ENCODE results near the gene PHOSPHO2.

PHOSPHO2 gene

GRCh38 chr2:169702996-169703395 lies 8.7 kb downstream of the PHOSPHO2 start:
- Histone ChIP-seq H3K9me3 (ENCODE audit: control insufficient read depth, low read length) (no peaks in the 10 kb centered on the region), H3K9ac (no peak overlapping the region), H3K27me3 (ENCODE audit: control insufficient read depth, insufficient read depth, low read length) (no peaks in the 10 kb centered on the region), H3K4me3 (ENCODE audit: low read depth, low read length) (no peak overlapping the region), H3K4me2 (ENCODE audit: low read length) (no peak overlapping the region), H2AFZ (no peak overlapping the region), H3K4me1 (no peaks in the 10 kb centered on the region), H3K27ac (no peak overlapping the region), H3K79me2 (no peaks in the 10 kb centered on the region), H3K36me3 (ENCODE audit: control insufficient read depth, insufficient read depth, low read length) (no peaks in the 10 kb centered on the region)
- TF ChIP-seq, protein P1, sequence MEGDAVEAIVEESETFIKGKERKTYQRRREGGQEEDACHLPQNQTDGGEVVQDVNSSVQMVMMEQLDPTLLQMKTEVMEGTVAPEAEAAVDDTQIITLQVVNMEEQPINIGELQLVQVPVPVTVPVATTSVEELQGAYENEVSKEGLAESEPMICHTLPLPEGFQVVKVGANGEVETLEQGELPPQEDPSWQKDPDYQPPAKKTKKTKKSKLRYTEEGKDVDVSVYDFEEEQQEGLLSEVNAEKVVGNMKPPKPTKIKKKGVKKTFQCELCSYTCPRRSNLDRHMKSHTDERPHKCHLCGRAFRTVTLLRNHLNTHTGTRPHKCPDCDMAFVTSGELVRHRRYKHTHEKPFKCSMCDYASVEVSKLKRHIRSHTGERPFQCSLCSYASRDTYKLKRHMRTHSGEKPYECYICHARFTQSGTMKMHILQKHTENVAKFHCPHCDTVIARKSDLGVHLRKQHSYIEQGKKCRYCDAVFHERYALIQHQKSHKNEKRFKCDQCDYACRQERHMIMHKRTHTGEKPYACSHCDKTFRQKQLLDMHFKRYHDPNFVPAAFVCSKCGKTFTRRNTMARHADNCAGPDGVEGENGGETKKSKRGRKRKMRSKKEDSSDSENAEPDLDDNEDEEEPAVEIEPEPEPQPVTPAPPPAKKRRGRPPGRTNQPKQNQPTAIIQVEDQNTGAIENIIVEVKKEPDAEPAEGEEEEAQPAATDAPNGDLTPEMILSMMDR (IDR thresholded peaks at IDR 0.05), result no peak

DNA sequence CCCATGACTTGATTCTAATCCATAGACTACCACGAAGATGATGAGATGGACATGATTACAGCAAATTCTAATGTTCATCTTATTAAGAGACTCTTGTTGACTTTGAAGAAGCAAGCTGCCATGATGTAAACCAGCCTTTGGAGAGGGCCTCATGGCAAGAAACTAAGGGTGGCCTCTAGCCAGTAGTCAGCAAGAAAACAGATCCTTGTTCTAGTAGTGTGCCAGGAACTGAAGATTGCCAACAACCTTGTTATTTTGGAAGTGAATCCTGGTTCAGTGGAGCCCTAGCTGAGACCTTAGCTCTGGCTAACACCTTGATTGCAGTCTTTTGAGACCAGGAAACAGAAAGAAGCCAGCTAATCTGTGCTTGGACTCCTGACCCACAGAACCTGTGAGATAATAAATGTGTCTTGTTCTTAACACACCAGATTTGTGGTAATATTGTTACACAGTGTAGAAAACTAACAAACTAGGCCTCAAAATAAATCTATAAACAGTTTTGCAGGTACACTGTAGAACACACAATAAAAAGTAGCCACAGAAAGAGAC lies 10.0 kb downstream of the PHOSPHO2 start:
- Histone ChIP-seq H3K4me3 (ENCODE audit: low read depth, low read length) (no peak overlapping the region), H3K9ac (no peak overlapping the region), H3K79me2 (no peaks in the 10 kb centered on the region), H3K27ac (no peak overlapping the region), H3K36me3 (ENCODE audit: control insufficient read depth, insufficient read depth, low read length) (no peaks in the 10 kb centered on the region), H3K27me3 (ENCODE audit: control insufficient read depth, insufficient read depth, low read length) (no peaks in the 10 kb centered on the region), H3K4me1 (no peaks in the 10 kb centered on the region), H2AFZ (no peak overlapping the region), H3K9me3 (ENCODE audit: control insufficient read depth, low read length) (no peaks in the 10 kb centered on the region), H3K4me2 (ENCODE audit: low read length) (no peak overlapping the region)
- TF ChIP-seq, protein P1 (IDR thresholded peaks at IDR 0.05), result no peak

GRCh38 chr2:169705927-169706326 lies 11.7 kb downstream of the PHOSPHO2 start:
- Histone ChIP-seq H3K4me1 (no peaks in the 10 kb centered on the region), H3K27ac (no peak overlapping the region)
- TF ChIP-seq, protein P1 (IDR thresholded peaks at IDR 0.05), result no peak

DNA sequence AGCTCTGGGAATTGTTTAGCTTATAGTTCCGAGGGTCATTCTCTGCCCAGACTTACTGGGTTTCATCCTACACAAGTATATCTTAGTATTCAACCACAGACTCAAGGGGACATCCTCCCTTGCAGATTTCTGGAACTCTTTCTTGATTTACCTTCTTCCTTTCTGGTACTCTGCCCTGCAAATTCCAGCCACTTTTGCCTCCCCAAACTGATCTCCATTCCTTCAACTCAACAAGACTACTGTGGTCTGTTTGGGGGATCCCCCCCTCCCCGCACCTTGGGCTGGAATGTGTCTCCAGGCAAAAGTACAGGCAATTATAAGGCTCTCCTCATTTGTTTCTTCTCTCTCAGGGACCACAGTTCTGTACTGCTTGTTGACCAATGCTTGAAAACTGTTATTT lies 13.4 kb downstream of the PHOSPHO2 start:
- H3K4me1 ChIP-seq, result no peaks in the 10 kb centered on the region
- H3K4me2 ChIP-seq (ENCODE audit: low read length), result no peak overlapping the region
- no peaks in the 10 kb centered on the region for H3K9me3 ChIP-seq (ENCODE audit: control insufficient read depth, low read length)
- H3K9ac ChIP-seq, result no peak overlapping the region
- no peak overlapping the region for H2AFZ ChIP-seq
- H3K27ac ChIP-seq, result no peak overlapping the region
- H3K36me3 ChIP-seq (ENCODE audit: control insufficient read depth, insufficient read depth, low read length), result no peaks in the 10 kb centered on the region
- no peaks in the 10 kb centered on the region for H3K79me2 ChIP-seq
- H3K4me3 ChIP-seq (ENCODE audit: low read depth, low read length), result no peak overlapping the region
- H3K27me3 ChIP-seq (ENCODE audit: control insufficient read depth, insufficient read depth, low read length), result no peaks in the 10 kb centered on the region
- TF ChIP-seq, protein P1 (IDR thresholded peaks at IDR 0.05), result no peak

More at GRCh38 chr2:169705927-169706326, 11.7 kb downstream of the PHOSPHO2 start:
- H3K9me3 ChIP-seq (ENCODE audit: control insufficient read depth, low read length), result no peaks in the 10 kb centered on the region
- H3K79me2 ChIP-seq, result no peaks in the 10 kb centered on the region
- H3K9ac ChIP-seq, result no peak overlapping the region
- H2AFZ ChIP-seq, result no peak overlapping the region
- no peaks in the 10 kb centered on the region for H3K27me3 ChIP-seq (ENCODE audit: control insufficient read depth, insufficient read depth, low read length)
- H3K4me3 ChIP-seq (ENCODE audit: low read depth, low read length), result no peak overlapping the region
- no peak overlapping the region for H3K4me2 ChIP-seq (ENCODE audit: low read length)
- no peaks in the 10 kb centered on the region for H3K36me3 ChIP-seq (ENCODE audit: control insufficient read depth, insufficient read depth, low read length)

DNA sequence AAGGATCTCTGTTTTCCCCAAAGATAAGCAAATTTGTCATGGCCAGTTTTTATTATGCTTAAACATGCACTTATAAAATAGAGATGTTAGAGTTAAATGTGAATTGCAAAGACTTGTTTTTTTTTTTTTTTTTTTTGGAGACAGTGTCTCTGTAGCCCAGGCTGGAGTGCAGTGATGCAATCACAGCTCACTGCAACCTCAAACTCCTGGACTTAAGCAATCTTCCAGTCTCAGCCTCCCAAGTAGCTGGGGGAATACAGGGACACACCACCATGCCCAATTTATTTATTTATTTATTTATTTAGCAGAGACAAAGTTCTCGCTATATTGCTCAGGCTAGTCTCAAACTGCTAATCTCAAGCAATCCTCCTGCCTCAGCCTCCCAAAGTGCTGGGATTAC lies 15.1 kb downstream of the PHOSPHO2 start:
- Histone ChIP-seq H3K36me3 (ENCODE audit: control insufficient read depth, insufficient read depth, low read length) (no peaks in the 10 kb centered on the region), H3K4me3 (ENCODE audit: low read depth, low read length) (no peak overlapping the region), H3K4me1 (no peaks in the 10 kb centered on the region), H3K9me3 (ENCODE audit: control insufficient read depth, low read length) (no peaks in the 10 kb centered on the region), H2AFZ (no peak overlapping the region), H3K79me2 (no peaks in the 10 kb centered on the region), H3K27me3 (ENCODE audit: control insufficient read depth, insufficient read depth, low read length) (no peaks in the 10 kb centered on the region), H3K27ac (no peak overlapping the region), H3K4me2 (ENCODE audit: low read length) (no peak overlapping the region), H3K9ac (no peak overlapping the region)
- TF ChIP-seq, protein P1 (IDR thresholded peaks at IDR 0.05), result no peak

All from parathyroid adenoma (tissue), 2 donors.